K562 (cell line): Measurements from ENCODE around the gene CDC14B.

ENCODE experiments used
- TF ChIP-seq, protein P1 (sequence below): fragments of 250-450 bp; sonication (Bioruptor Pico); IDR thresholded peaks from 2 replicates; pipeline ENCODE4 v1.4.0; 2020; ENCODE audit warnings: mild to moderate bottlenecking, moderate library complexity
- TF ChIP-seq, protein P2 (sequence below), 3 experiments: IDR thresholded peaks in 2 of 3; conservative IDR thresholded peaks in 1 of 3; 2 replicates each; pipeline ENCODE4 v1.5.1; 2011 to 2012; ENCODE audit warnings: low read length in 3 of 3, mild to moderate bottlenecking in 3 of 3, control low read depth in 2 of 3, improper control_type of control experiment in 1 of 3, inconsistent platforms in 1 of 3, low read depth in 1 of 3, mixed read lengths in 1 of 3, moderate library complexity in 1 of 3; ENCODE audit not compliant: insufficient read depth in 2 of 3

DNA sequence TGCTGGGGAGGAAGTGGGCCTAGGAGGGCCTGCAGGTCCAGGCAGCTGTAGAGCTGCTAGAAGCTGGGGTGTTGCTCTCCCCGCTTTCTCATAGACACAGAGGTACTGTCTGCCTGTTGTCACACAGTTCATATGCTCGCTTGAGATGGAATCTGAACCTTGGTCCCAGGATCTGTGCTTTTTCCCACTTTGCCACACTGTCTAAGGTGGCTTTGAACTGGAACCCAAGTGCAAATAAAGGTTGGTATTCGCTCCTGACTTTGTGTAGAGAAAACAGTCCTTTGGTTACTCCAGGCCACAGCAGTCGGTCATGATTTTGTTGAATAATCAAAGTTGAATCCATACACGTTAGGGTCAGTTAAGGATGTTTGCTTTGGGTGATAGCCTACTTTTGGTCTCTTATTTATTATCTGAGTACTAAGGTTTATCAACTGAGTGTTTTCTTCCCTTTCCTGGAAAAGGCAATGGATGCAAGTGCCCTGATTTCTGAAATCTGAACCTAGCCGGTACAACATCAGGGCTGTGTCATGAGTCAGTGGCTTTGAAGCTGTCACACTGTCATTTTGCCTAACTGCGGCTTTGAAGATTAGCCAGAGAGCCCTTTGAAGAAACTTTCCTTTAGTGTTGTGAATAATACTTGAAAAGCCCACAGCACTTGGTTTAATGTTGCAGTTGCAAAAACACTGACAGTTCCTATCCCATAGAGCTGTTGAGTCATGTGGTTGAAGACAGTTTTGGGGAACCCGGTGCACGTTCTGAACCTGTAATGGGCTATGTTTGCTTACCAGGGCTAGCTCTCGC is 128.4 kb downstream of the CDC14B start:
- TF ChIP-seq, protein P1, sequence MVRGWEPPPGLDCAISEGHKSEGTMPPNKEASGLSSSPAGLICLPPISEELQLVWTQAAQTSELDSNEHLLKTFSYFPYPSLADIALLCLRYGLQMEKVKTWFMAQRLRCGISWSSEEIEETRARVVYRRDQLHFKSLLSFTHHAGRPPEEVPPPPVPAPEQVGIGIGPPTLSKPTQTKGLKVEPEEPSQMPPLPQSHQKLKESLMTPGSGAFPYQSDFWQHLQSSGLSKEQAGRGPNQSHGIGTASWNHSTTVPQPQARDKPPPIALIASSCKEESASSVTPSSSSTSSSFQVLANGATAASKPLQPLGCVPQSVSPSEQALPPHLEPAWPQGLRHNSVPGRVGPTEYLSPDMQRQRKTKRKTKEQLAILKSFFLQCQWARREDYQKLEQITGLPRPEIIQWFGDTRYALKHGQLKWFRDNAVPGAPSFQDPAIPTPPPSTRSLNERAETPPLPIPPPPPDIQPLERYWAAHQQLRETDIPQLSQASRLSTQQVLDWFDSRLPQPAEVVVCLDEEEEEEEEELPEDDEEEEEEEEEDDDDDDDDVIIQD (CRISPR knock-in tag): no peak
- TF ChIP-seq, protein P2, sequence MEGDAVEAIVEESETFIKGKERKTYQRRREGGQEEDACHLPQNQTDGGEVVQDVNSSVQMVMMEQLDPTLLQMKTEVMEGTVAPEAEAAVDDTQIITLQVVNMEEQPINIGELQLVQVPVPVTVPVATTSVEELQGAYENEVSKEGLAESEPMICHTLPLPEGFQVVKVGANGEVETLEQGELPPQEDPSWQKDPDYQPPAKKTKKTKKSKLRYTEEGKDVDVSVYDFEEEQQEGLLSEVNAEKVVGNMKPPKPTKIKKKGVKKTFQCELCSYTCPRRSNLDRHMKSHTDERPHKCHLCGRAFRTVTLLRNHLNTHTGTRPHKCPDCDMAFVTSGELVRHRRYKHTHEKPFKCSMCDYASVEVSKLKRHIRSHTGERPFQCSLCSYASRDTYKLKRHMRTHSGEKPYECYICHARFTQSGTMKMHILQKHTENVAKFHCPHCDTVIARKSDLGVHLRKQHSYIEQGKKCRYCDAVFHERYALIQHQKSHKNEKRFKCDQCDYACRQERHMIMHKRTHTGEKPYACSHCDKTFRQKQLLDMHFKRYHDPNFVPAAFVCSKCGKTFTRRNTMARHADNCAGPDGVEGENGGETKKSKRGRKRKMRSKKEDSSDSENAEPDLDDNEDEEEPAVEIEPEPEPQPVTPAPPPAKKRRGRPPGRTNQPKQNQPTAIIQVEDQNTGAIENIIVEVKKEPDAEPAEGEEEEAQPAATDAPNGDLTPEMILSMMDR (IDR thresholded peaks at IDR 0.05 in 2 of 3, conservative IDR thresholded peaks at IDR 0.05 in 1 of 3; ENCODE audit: insufficient read depth in 2 of 3, low read depth in 1 of 3, low read length in 3 of 3): no peak
